Tibial nerve (tissue), 4 donors: ENCODE data around the gene ACTR3C. TPM values are rescaled to one million over a fixed set of nuclear protein-coding genes. Genes with fewer than 3 reads are reported as not detected.
"Not testable (repeated sequence)": the region's sequence is repeated elsewhere in the genome, so short reads cannot be mapped to it uniquely, and the experiment has no call there.

Source experiments
- DNase-seq, 2 donors: peaks; one replicate each; pipeline ENCODE4 v3.0.0-alpha.2; 2019; ENCODE audit warnings: low spot score in 2 of 2
- H3K27ac ChIP-seq, 4 donors: fragments of 200-600 bp; sonication (generic) in 3 of 4; one replicate each; pipeline ENCODE4 v1.5.1; 2017 to 2019; ENCODE audit warnings: mild to moderate bottlenecking in 1 of 4
- H3K27me3 ChIP-seq, 2 donors: fragments of 200-600 bp; sonication (generic) in 1 of 2; one replicate each; pipeline versions ENCODE4 v1.5.1 to v1.6.0; 2017 to 2019
- H3K36me3 ChIP-seq, 3 donors: fragments of 200-600 bp; sonication (generic); one replicate each; pipeline ENCODE4 v1.5.1; 2018 to 2019
- H3K4me1 ChIP-seq, 4 donors: fragments of 200-600 bp; sonication (generic) in 3 of 4; one replicate each; pipeline ENCODE4 v1.5.1; 2017 to 2019
- H3K4me3 ChIP-seq, 4 donors: fragments of 200-600 bp; sonication (generic) in 3 of 4; one replicate each; pipeline ENCODE4 v1.5.1; 2017 to 2019; ENCODE audit warnings: mild to moderate bottlenecking in 1 of 4, moderate library complexity in 1 of 4
- H3K9me3 ChIP-seq, 4 donors: fragments of 200-600 bp; sonication (generic) in 3 of 4; one replicate each; pipeline ENCODE4 v1.5.1; 2017 to 2019
- WGBS, 2 donors: methylation state at CpG; one replicate each; pipeline ENCODE4 v1.1.5; 2018; 5-methylcytosine and 5-hydroxymethylcytosine counted together
- total RNA-seq, 4 donors: library from RNA; depleted of rRNA; stranded (reverse); fragments of >200 nt; gene quantifications; one replicate each; pipeline ENCODE4 v1.1.0, GENCODE V29; 2016

The ACTR3C gene
- total RNA-seq, 4 donors from 2014 or later: 0.44 to 2.3 (median 0.94) TPM

DNA sequence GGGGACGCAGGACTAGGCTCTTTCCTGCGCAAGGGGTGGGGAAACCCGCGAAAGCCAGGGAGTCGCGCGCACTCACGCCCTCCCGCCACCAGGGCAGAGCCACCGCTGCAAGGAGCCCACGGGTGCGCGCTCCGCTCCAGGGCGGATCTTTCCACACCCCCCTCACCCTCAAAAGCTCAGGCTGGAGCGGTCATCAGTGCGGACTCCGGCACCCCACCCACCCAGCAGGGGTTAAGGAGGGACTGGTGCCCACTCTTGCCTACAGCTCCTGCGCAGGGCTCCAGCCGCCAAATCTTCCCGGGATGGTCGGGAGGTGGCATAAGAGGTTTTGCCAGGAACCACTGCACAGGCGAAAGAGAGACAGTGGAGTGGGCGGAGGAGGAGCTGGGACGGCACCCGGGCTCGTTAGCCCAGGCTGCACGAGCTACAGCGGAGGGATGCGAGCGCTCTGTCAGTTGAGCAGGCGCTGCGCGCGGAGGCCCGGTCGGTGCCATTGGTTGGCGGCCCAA is 102.6 kb downstream of the ACTR3C start:
- H3K36me3 ChIP-seq, H3K9me3 ChIP-seq, H3K27me3 ChIP-seq, H3K4me3 ChIP-seq, H3K27ac ChIP-seq, H3K4me1 ChIP-seq, DNase-seq: not testable (repeated sequence)
- 4 to 9% methylated on average over 21 to 36 of the region's 38 CpGs for WGBS, 2 donors

DNA sequence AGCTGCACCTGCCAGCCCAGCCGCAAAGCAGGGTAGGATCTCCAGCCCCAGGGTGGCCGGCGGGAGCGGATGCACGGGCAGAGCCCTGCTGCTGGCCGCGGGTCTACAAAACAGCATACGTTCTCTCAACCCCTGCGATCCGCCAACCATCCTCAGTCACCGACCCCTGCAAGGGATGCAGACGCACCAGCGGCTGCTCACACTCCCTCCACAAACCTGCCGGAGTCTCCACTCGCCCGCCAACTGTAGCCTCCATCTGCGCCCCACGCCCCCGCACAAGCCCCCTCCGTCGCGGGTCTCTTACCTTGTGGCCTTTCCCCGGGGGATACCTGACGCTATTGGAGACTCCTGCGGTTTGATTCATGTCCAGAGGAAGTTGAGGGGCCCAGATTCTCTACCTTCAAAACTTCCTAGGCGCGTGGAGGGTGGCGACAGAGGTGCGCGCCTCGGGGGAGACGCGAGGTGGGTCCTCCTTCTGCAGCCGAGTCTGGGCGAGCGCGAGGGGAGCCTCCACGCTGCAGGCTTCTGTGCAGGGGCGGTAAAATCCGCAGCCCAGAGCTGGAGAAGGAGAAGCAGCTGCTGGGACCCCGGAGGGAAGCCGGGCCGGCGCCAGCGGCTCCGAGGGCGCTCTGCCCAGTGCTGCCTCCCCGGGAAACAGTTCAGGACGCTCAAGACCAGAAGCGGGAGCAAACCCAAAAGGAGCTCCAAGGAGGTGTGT is 103.2 kb downstream of the ACTR3C start:
- H3K9me3 ChIP-seq, H3K4me1 ChIP-seq, H3K27ac ChIP-seq, H3K27me3 ChIP-seq, H3K36me3 ChIP-seq, H3K4me3 ChIP-seq, DNase-seq: not testable (repeated sequence)
- 3 to 5% methylated on average over 7 to 15 of the region's 50 CpGs for WGBS, 2 donors

DNA sequence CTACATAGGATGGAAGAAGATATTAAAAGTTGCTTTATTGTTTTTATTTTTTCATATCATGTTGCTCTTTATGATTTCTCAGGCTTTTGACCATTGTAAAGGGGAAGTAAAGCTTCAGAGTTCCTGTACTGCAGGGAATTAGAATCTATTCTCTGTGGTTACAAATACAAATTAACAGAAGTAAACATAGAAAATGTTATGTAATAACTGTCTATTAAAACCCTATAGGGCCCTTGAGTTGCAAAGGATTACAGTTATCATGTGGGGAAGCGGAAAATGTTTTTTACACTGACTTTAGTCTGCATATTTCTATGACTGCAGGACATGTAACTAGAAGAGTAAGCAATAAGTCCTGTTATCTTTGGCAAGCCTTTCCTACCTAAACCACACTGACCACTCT is 116.5 kb downstream of the ACTR3C start:
- not testable (repeated sequence) for H3K9me3 ChIP-seq

DNA sequence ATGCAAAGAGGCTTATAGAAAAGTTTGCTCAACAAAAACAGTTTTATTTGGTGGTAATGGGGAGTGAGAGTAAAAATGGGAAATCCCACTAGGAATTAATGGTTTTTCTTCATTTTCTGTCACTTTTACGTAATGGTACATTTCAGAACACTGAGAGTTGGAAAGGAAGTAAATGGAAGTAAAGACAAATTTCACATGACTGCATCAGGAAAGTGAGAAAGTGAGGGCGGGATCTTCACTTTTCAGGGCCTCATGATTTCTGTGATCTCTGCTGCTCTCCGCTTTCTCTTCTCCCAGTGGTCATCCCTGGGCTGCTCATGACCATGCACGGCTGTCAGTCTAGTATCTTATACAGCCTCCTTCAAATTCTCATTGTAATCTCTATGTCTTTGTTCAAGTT is 117.5 kb downstream of the ACTR3C start:
- 78 to 83% methylated on average over 4 of the region's 4 CpGs for whole genome bisulfite sequencing, 2 donors
- not testable (repeated sequence) for H3K9me3 ChIP-seq, H3K4me3 ChIP-seq, H3K4me1 ChIP-seq, H3K27ac ChIP-seq, DNase-seq, H3K36me3 ChIP-seq, H3K27me3 ChIP-seq

More for the DNA sequence above, 116.5 kb downstream of the ACTR3C start:
- WGBS, 2 donors: 57 to 78% methylated on average over 1 of the region's 1 CpG
- H3K27me3 ChIP-seq, H3K36me3 ChIP-seq, H3K4me1 ChIP-seq, H3K27ac ChIP-seq, DNase-seq, H3K4me3 ChIP-seq: not testable (repeated sequence)

DNA sequence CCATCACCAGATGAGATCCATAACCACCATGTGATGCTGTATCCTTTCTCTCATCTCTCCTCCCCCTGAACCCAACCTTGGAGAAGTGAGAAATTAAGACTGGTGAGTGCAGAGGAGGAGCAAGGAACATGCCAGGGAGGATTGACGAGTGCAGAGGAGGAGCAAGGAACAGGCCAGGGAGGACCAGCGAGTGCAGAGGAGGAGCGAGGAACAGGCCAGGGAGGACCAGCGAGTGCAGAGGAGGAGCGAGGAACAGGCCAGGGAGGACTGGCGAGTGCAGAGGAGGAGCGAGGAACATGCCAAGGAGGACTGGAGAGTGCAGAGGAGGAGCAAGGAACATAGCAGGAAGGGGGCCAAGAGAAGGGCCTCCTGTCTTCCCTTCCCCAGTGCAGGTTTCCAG is 118.8 kb downstream of the ACTR3C start:
- not testable (repeated sequence) for H3K9me3 ChIP-seq, H3K36me3 ChIP-seq, H3K27me3 ChIP-seq, H3K4me3 ChIP-seq, H3K4me1 ChIP-seq, H3K27ac ChIP-seq, DNase-seq
- WGBS, 2 donors: 88 to 91% methylated on average over 7 of the region's 7 CpGs

DNA sequence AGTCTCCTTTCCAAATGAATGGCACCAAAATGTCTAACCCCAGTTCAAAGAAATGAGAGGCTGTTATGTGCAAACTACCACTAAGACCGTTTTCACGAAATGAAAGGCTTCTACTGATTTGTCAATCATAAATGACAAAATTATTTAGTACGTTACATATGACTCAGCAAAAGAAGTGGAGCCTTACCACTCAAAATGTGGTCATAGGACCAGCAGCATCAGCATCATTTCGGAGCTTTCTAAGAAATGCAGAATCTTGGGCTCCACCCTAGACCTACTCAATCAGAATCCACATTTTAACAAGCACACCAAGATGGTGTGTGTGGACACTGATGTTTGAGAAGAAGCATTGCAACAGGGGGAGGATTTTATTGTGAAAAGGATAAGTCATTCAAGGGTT is 120.5 kb downstream of the ACTR3C start:
- not testable (repeated sequence) for H3K4me3 ChIP-seq, DNase-seq, H3K27me3 ChIP-seq, H3K9me3 ChIP-seq, H3K4me1 ChIP-seq, H3K36me3 ChIP-seq, H3K27ac ChIP-seq
- 82 to 86% methylated on average over 4 of the region's 4 CpGs for WGBS, 2 donors

Other genes starting within 250 kb of the ACTR3C start
- 10 to 100 TPM in 1 of 4 donors, 1 to 10 TPM in 3; 7.9 to 19.3 (median 9.6) TPM for gene LRRC61, start 190 bp downstream of the ACTR3C start, total RNA-seq
- gene RARRES2, start 18.1 kb upstream of the ACTR3C start, total RNA-seq: 100 to 1,000 TPM; 172 to 382 (median 375) TPM
- 10 to 100 TPM; 65.8 to 70.2 (median 68.3) TPM for gene REPIN1, start 45.3 kb upstream of the ACTR3C start, total RNA-seq
- 10 to 100 TPM in 2 of 4 donors, 1 to 10 TPM in 2; 5.9 to 14.3 (median 11.6) TPM for gene ZNF775, start 55.8 kb upstream of the ACTR3C start, total RNA-seq
- 10 to 100 TPM in 2 of 4 donors, 1 to 10 TPM in 2; 6.3 to 15.9 (median 10.4) TPM for gene GIMAP8, start 127.1 kb upstream of the ACTR3C start, total RNA-seq
- gene GIMAP7, start 191.3 kb upstream of the ACTR3C start, total RNA-seq: 10 to 100 TPM; 18.8 to 25.7 (median 23.6) TPM
- 10 to 100 TPM; 19.5 to 44.1 (median 31.8) TPM for gene GIMAP4, start 243.8 kb upstream of the ACTR3C start, total RNA-seq